8988T (cell line): ENCODE results near the gene KDM6A.
"Not testable (repeated sequence)": the region's sequence is repeated elsewhere in the genome, so short reads cannot be mapped to it uniquely, and the experiment has no call there.

Experiments
- DNase-seq: peaks from one replicate; pipeline ENCODE4 v3.0.0; 2011

Gene KDM6A

GRCh38 chrX:44872821-44873414, at the start of gene KDM6A:
Gene KDM6A (plus strand): TSS chrX:44873188. CDS start chrX:44873552, 364 bp downstream.
- peak; percentile 93 for DNase-seq

- DNase-seq: not testable (repeated sequence)
Measured at GRCh38 chrX:44823193-44823592, 49.8 kb upstream of the KDM6A start.

GRCh38 chrX:44828008-44828605, 44.9 kb upstream of the KDM6A start:
- no peak for DNase-seq

- no peak for DNase-seq
Measured at GRCh38 chrX:44829832-44830231, 43.2 kb upstream of the KDM6A start.

GRCh38 chrX:44842550-44843317, 30.3 kb upstream of the KDM6A start:
- DNase-seq: no peak

GRCh38 chrX:44843318-44843702, 29.7 kb upstream of the KDM6A start:
- no peak for DNase-seq

GRCh38 chrX:44843753-44844152, 29.2 kb upstream of the KDM6A start, which contains the start of gene DUSP21:
Gene DUSP21 (plus strand): TSS chrX:44844021. CDS start chrX:44844133, 112 bp downstream.
- no peak for DNase-seq

GRCh38 chrX:44844204-44844603, 28.8 kb upstream of the KDM6A start:
- DNase-seq: no peak

- not testable (repeated sequence) for DNase-seq
Measured at GRCh38 chrX:44850891-44851290, 22.1 kb upstream of the KDM6A start.

- DNase-seq: no peak
Measured at GRCh38 chrX:44871114-44871645, 1.8 kb upstream of the KDM6A start.

- DNase-seq: peak; percentile 35
Measured at GRCh38 chrX:44871931-44872820, 812 bp upstream of the KDM6A start.

GRCh38 chrX:44873415-44874276, 658 bp downstream of the KDM6A start:
- no peak for DNase-seq

- DNase-seq: peak; percentile 51
Measured at GRCh38 chrX:44874420-44875184, 1.6 kb downstream of the KDM6A start.

- DNase-seq: no peak
Measured at GRCh38 chrX:44875185-44875489, 2.1 kb downstream of the KDM6A start.

GRCh38 chrX:44876086-44876485, 3.1 kb downstream of the KDM6A start:
- no peak for DNase-seq

- no peak for DNase-seq
Measured at GRCh38 chrX:44876767-44877166, 3.8 kb downstream of the KDM6A start.

- no peak for DNase-seq
Measured at GRCh38 chrX:44878780-44879179, 5.8 kb downstream of the KDM6A start.

GRCh38 chrX:44881549-44881948, 8.6 kb downstream of the KDM6A start:
- DNase-seq: no peak

GRCh38 chrX:44882635-44883034, 9.6 kb downstream of the KDM6A start:
- DNase-seq: no peak

GRCh38 chrX:44884944-44885343, 12.0 kb downstream of the KDM6A start:
- no peak for DNase-seq

GRCh38 chrX:44889824-44890223, 16.8 kb downstream of the KDM6A start:
- DNase-seq: no peak
